ENCODE results near the gene SERPINA5.

SERPINA5 gene

DNA sequence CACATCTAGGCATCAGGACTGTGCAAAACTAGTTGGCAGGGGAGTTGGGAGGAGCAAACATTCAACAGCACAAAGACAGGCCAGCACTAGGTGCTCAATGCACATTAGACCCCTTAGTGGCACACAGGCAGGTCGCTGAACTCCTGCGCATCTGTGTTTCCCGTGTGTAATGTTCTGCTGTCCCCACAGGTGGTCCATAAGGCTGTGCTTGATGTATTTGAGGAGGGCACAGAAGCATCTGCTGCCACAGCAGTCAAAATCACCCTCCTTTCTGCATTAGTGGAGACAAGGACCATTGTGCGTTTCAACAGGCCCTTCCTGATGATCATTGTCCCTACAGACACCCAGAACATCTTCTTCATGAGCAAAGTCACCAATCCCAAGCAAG is 42.2 kb downstream of the SERPINA5 start:
- TF ChIP-seq ZNF70 (CRISPR knock-in tag; IDR thresholded peaks at IDR 0.05) (no peak), ESRRG (CRISPR knock-in tag; IDR thresholded peaks at IDR 0.05) (no peak), ZFP30 (CRISPR knock-in tag; IDR thresholded peaks at IDR 0.05) (no peak), PPARA (CRISPR knock-in tag; IDR thresholded peaks at IDR 0.05; ENCODE audit: borderline replicate concordance) (no peak), CSDC2 (CRISPR knock-in tag; IDR thresholded peaks at IDR 0.05) (no peak)

DNA sequence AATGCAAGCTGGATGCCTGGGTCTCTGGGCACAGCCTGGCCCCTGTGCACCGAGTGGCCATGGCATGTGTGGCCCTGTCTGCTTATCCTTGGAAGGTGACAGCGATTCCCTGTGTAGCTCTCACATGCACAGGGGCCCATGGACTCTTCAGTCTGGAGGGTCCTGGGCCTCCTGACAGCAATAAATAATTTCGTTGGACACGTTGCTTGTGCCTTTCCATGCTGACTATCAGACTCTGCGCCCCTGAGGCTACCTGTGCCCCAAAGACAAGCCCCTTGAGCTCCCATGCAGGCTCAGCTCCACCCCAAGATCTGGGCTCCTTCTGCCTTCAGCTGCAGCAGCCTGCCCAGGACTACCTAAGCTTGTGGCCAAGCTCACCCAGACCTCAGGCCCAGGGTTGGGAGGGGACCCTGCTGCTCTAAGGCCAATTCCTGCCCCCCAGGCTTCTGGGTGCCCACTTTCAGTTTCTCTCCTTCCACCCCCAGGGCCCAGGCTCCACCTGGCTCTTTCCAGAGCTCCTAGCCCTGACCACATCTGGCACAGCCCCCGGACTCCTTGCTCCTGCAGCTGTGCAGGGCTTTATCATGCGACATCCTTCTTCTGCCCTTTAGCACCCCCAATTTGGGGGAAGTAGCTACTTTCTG is 42.8 kb downstream of the SERPINA5 start:
- ATAC-seq, result no peak
- TF ChIP-seq ZFP3 (CRISPR knock-in tag; IDR thresholded peaks at IDR 0.05) (no peak), ESRRG (CRISPR knock-in tag; IDR thresholded peaks at IDR 0.05) (no peak)

More for the DNA sequence above, 42.2 kb downstream of the SERPINA5 start:
- ATAC-seq, result no peak

DNA sequence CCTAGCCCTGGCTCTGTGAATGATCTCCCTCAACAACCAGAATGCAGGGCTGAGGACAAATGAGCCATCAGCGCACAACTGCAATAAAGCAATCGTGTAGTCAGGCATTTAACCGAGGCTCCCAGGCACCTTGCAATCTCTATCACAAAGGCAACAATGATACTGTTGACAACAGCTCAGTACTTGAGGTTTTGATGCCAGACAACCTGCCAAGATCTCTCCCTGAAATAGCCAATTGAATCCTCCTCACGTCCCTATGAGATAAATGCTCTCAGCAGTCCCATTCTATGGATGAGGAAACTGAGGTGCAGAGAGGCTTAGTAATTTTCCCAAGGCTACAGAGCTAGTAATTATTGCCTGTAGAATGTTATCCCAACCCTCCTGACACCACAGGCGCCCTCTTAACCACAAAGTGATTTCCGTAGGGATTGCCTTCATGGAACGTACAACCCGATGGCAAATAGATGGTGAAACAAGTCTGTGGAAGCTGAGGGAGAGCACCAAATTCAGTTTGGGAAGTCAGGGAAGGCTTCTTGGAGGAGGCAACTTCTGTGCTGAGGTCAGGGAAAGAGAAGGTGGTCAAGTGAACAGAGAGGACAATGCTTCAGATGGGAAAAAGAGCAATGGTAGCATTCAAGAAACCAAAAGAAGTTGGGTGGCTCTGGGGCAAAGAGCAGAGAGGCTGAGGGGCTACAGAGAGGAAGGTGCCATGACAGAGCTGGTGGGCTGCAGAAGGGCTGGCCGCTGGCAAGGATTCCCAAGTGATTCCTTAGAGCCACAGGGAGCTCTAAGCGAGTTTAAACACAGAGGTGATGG is 43.5 kb downstream of the SERPINA5 start:
- TF ChIP-seq ZFP3 (CRISPR knock-in tag; IDR thresholded peaks at IDR 0.05), result no peak
- no peak for TF ChIP-seq ZNF8 (CRISPR knock-in tag; IDR thresholded peaks at IDR 0.05)
- TF ChIP-seq ZNF70 (CRISPR knock-in tag; IDR thresholded peaks at IDR 0.05), result no peak
- TF ChIP-seq ESRRG (CRISPR knock-in tag; IDR thresholded peaks at IDR 0.05), result no peak
- TF ChIP-seq, protein P1, sequence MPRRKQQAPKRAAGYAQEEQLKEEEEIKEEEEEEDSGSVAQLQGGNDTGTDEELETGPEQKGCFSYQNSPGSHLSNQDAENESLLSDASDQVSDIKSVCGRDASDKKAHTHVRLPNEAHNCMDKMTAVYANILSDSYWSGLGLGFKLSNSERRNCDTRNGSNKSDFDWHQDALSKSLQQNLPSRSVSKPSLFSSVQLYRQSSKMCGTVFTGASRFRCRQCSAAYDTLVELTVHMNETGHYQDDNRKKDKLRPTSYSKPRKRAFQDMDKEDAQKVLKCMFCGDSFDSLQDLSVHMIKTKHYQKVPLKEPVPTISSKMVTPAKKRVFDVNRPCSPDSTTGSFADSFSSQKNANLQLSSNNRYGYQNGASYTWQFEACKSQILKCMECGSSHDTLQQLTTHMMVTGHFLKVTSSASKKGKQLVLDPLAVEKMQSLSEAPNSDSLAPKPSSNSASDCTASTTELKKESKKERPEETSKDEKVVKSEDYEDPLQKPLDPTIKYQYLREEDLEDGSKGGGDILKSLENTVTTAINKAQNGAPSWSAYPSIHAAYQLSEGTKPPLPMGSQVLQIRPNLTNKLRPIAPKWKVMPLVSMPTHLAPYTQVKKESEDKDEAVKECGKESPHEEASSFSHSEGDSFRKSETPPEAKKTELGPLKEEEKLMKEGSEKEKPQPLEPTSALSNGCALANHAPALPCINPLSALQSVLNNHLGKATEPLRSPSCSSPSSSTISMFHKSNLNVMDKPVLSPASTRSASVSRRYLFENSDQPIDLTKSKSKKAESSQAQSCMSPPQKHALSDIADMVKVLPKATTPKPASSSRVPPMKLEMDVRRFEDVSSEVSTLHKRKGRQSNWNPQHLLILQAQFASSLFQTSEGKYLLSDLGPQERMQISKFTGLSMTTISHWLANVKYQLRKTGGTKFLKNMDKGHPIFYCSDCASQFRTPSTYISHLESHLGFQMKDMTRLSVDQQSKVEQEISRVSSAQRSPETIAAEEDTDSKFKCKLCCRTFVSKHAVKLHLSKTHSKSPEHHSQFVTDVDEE (CRISPR knock-in tag; IDR thresholded peaks at IDR 0.05), result no peak
- TF ChIP-seq ZC3H10 (CRISPR knock-in tag; IDR thresholded peaks at IDR 0.05), result no peak
- TF ChIP-seq TOX (CRISPR knock-in tag; IDR thresholded peaks at IDR 0.05; ENCODE audit: borderline replicate concordance), result no peak
- ATAC-seq, result no peak

DNA sequence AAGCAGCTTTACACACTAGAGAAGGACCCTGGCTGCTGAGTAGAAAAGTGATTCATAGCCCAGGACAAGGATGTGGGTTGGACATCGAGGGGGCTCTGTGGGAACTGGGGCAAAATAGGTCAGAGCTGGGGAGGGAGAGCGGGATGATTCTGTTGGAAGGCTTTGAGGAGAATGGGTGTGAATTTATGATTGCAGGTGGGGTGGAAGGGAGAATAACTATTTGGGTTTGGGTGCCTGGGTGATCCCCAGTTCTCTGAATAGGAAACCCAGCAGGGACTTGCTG is 44.1 kb downstream of the SERPINA5 start:
- ATAC-seq, result no peak
- TF ChIP-seq, protein P2, sequence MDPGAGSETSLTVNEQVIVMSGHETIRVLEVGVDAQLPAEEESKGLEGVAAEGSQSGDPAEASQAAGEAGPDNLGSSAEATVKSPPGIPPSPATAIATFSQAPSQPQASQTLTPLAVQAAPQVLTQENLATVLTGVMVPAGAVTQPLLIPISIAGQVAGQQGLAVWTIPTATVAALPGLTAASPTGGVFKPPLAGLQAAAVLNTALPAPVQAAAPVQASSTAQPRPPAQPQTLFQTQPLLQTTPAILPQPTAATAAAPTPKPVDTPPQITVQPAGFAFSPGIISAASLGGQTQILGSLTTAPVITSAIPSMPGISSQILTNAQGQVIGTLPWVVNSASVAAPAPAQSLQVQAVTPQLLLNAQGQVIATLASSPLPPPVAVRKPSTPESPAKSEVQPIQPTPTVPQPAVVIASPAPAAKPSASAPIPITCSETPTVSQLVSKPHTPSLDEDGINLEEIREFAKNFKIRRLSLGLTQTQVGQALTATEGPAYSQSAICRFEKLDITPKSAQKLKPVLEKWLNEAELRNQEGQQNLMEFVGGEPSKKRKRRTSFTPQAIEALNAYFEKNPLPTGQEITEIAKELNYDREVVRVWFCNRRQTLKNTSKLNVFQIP (CRISPR knock-in tag; IDR thresholded peaks at IDR 0.05; ENCODE audit: borderline replicate concordance, low read depth), result no peak
- TF ChIP-seq OSR1 (CRISPR knock-in tag; IDR thresholded peaks at IDR 0.05) (no peak), ARNTL (CRISPR knock-in tag; IDR thresholded peaks at IDR 0.05; ENCODE audit: borderline replicate concordance, low read depth) (no peak), ZFP30 (CRISPR knock-in tag; IDR thresholded peaks at IDR 0.05) (no peak), ZNF565 (CRISPR knock-in tag; conservative IDR thresholded peaks at IDR 0.05; ENCODE audit: low read depth) (no peak), BACH2 (CRISPR knock-in tag; IDR thresholded peaks at IDR 0.05; ENCODE audit: borderline replicate concordance) (no peak), CSDC2 (CRISPR knock-in tag; IDR thresholded peaks at IDR 0.05) (no peak), ZNF8 (CRISPR knock-in tag; IDR thresholded peaks at IDR 0.05) (no peak), ISL1 (CRISPR knock-in tag; IDR thresholded peaks at IDR 0.05) (no peak), ZNF70 (CRISPR knock-in tag; IDR thresholded peaks at IDR 0.05) (no peak), ESRRG (CRISPR knock-in tag; IDR thresholded peaks at IDR 0.05) (no peak), TOX (CRISPR knock-in tag; IDR thresholded peaks at IDR 0.05; ENCODE audit: borderline replicate concordance) (no peak), SNAI2 (CRISPR knock-in tag; IDR thresholded peaks at IDR 0.05) (no peak), TCF4 (CRISPR knock-in tag; IDR thresholded peaks at IDR 0.05; ENCODE audit: borderline replicate concordance) (no peak), RARB (CRISPR knock-in tag; IDR thresholded peaks at IDR 0.05) (no peak)
- TF ChIP-seq, protein P3, sequence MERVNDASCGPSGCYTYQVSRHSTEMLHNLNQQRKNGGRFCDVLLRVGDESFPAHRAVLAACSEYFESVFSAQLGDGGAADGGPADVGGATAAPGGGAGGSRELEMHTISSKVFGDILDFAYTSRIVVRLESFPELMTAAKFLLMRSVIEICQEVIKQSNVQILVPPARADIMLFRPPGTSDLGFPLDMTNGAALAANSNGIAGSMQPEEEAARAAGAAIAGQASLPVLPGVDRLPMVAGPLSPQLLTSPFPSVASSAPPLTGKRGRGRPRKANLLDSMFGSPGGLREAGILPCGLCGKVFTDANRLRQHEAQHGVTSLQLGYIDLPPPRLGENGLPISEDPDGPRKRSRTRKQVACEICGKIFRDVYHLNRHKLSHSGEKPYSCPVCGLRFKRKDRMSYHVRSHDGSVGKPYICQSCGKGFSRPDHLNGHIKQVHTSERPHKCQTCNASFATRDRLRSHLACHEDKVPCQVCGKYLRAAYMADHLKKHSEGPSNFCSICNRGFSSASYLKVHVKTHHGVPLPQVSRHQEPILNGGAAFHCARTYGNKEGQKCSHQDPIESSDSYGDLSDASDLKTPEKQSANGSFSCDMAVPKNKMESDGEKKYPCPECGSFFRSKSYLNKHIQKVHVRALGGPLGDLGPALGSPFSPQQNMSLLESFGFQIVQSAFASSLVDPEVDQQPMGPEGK (CRISPR knock-in tag; IDR thresholded peaks at IDR 0.05; ENCODE audit: borderline replicate concordance), result no peak
- TF ChIP-seq, protein P4, sequence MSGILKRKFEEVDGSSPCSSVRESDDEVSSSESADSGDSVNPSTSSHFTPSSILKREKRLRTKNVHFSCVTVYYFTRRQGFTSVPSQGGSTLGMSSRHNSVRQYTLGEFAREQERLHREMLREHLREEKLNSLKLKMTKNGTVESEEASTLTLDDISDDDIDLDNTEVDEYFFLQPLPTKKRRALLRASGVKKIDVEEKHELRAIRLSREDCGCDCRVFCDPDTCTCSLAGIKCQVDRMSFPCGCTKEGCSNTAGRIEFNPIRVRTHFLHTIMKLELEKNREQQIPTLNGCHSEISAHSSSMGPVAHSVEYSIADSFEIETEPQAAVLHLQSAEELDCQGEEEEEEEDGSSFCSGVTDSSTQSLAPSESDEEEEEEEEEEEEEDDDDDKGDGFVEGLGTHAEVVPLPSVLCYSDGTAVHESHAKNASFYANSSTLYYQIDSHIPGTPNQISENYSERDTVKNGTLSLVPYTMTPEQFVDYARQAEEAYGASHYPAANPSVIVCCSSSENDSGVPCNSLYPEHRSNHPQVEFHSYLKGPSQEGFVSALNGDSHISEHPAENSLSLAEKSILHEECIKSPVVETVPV (CRISPR knock-in tag; IDR thresholded peaks at IDR 0.05), result no peak
- TF ChIP-seq, protein P1 (CRISPR knock-in tag; IDR thresholded peaks at IDR 0.05), result no peak
